HepG2 (cell line): ENCODE results near the gene LAMA5. TPM values are rescaled to one million over a fixed set of nuclear protein-coding genes. Genes with fewer than 3 reads are reported as not detected.
A peak's percentile ranks its signal among the peaks of the same experiment; 100 is the strongest.

Source experiments
- AHR ChIP-seq: IDR thresholded peaks from 2 replicates; pipeline ENCODE4 v1.6.1; 2018; ENCODE audit warnings: missing genetic modification reagents, missing compliant biosample characterization
- CENPT ChIP-seq: sonication (generic); formaldehyde crosslinking; IDR thresholded peaks from 2 replicates; pipeline ENCODE4 v1.8.0; 2022; ENCODE audit warnings: low read depth, mild to moderate bottlenecking, moderate library complexity, missing genetic modification reagents
- GABPA ChIP-seq, 2 experiments: IDR thresholded peaks; 2 replicates each; pipeline ENCODE4 v1.6.1; 2011 to 2016; ENCODE audit warnings: low read depth in 2 of 2, low read length in 1 of 2, missing biosample characterization in 1 of 2, missing genetic modification characterization in 1 of 2
- KLF11 ChIP-seq: IDR thresholded peaks from 2 replicates; pipeline ENCODE4 v1.6.1; 2016; ENCODE audit warnings: missing compliant biosample characterization
- MAF1 ChIP-seq: sonication (generic); formaldehyde crosslinking; IDR thresholded peaks from 2 replicates; pipeline ENCODE4 v1.5.0; 2020; ENCODE audit warnings: missing genetic modification reagents, borderline replicate concordance
- MED8 ChIP-seq: sonication (generic); formaldehyde crosslinking; IDR thresholded peaks from 2 replicates; pipeline ENCODE4 v1.8.1; 2023; ENCODE audit warnings: mild to moderate bottlenecking, missing genetic modification reagents; ENCODE audit not compliant: insufficient replicate concordance
- MYPOP ChIP-seq: sonication (generic); formaldehyde crosslinking; IDR thresholded peaks from 2 replicates; pipeline ENCODE4 v1.8.1; 2023; ENCODE audit warnings: mild to moderate bottlenecking, moderate library complexity, missing genetic modification reagents
- NR0B2 ChIP-seq: sonication (generic); formaldehyde crosslinking; IDR thresholded peaks from 2 replicates; pipeline ENCODE4 v1.4.0; 2020; ENCODE audit warnings: mild to moderate bottlenecking, missing genetic modification reagents
- ONECUT2 ChIP-seq: sonication (generic); formaldehyde crosslinking; IDR thresholded peaks from 2 replicates; pipeline ENCODE4 v1.4.0; 2020; ENCODE audit warnings: missing genetic modification reagents
- PHF21A ChIP-seq: sonication (generic); formaldehyde crosslinking; IDR thresholded peaks from 2 replicates; pipeline ENCODE4 v1.5.0; 2020; ENCODE audit warnings: mild to moderate bottlenecking, missing genetic modification reagents
- SCMH1 ChIP-seq: sonication (generic); formaldehyde crosslinking; IDR thresholded peaks from 2 replicates; pipeline ENCODE4 v1.9.0; 2021; ENCODE audit warnings: missing genetic modification reagents, mild to moderate bottlenecking, borderline replicate concordance
- ZBTB7B ChIP-seq: sonication (generic); formaldehyde crosslinking; IDR thresholded peaks from 2 replicates; pipeline ENCODE4 v1.4.0; 2020; ENCODE audit warnings: missing genetic modification reagents
- ZNF232 ChIP-seq: sonication (generic); formaldehyde crosslinking; IDR thresholded peaks from 2 replicates; pipeline ENCODE4 v1.4.0; 2020; ENCODE audit warnings: missing genetic modification reagents, borderline replicate concordance
- ZNF235 ChIP-seq: sonication (generic); formaldehyde crosslinking; IDR thresholded peaks from 2 replicates; pipeline ENCODE4 v1.8.1; 2023; ENCODE audit warnings: mild to moderate bottlenecking, missing genetic modification reagents, borderline replicate concordance
- ZNF333 ChIP-seq: sonication (generic); formaldehyde crosslinking; IDR thresholded peaks from 2 replicates; pipeline ENCODE4 v1.4.0; 2020; ENCODE audit warnings: mild to moderate bottlenecking, missing genetic modification reagents, borderline replicate concordance
- ZNF557 ChIP-seq: sonication (generic); formaldehyde crosslinking; IDR thresholded peaks from 2 replicates; pipeline ENCODE4 v1.4.0; 2020; ENCODE audit warnings: missing genetic modification reagents
- ZNF619 ChIP-seq: sonication (generic); formaldehyde crosslinking; IDR thresholded peaks from 2 replicates; pipeline ENCODE4 v1.4.0; 2020; ENCODE audit warnings: mild to moderate bottlenecking, missing genetic modification reagents
- ZNF83 ChIP-seq: sonication (generic); formaldehyde crosslinking; IDR thresholded peaks from 2 replicates; pipeline ENCODE4 v1.4.0; 2020; ENCODE audit warnings: missing genetic modification reagents, mild to moderate bottlenecking, borderline replicate concordance
- ZZZ3 ChIP-seq: sonication (generic); formaldehyde crosslinking; IDR thresholded peaks from 2 replicates; pipeline ENCODE4 v1.4.0; 2020; ENCODE audit warnings: missing genetic modification reagents, mild to moderate bottlenecking, borderline replicate concordance
- polyA plus RNA-seq, 8 experiments: library from polyadenylated mRNA; depleted of rRNA in 3 of 8; stranded (reverse) in 7 of 8; unstranded in 1 of 8; fragments of >200 nt; fragmentation: Illumina TruSeq in 4 of 8; extraction: Trizol in 4 of 8; gene quantifications; 2 replicates each; pipeline versions ENCODE4 v1.2.1 to v1.2.3, GENCODE V29; 2011 to 2016; ENCODE audit warnings: low read depth in 4 of 8, missing spikeins in 1 of 8, mixed read lengths in 1 of 8; ENCODE audit not compliant: insufficient read depth in 1 of 8
- total RNA-seq, 5 experiments: library from RNA; depleted of rRNA; stranded (reverse); fragments of >200 nt; fragmentation: Illumina TruSeq; extraction: Trizol; gene quantifications; 2 replicates each; pipeline ENCODE4 v1.2.3, GENCODE V29; 2016; ENCODE audit warnings: low read depth in 1 of 5
- TF ChIP-seq, protein P1 (sequence below): sonication (generic); formaldehyde crosslinking; IDR thresholded peaks from 2 replicates; pipeline ENCODE4 v1.4.0; 2020; ENCODE audit warnings: missing genetic modification reagents
- TF ChIP-seq, protein P2 (sequence below): sonication (generic); formaldehyde crosslinking; IDR thresholded peaks from 2 replicates; pipeline ENCODE4 v1.9.0; 2021; ENCODE audit warnings: missing genetic modification reagents, borderline replicate concordance

LAMA5 gene
- total and polyA plus RNA-seq, 2 of the 13 experiments (the other 11 are each of a cell fraction or from before 2014, with no cell fraction given), result 21.0 to 44.7 TPM

- TF ChIP-seq, protein P1, sequence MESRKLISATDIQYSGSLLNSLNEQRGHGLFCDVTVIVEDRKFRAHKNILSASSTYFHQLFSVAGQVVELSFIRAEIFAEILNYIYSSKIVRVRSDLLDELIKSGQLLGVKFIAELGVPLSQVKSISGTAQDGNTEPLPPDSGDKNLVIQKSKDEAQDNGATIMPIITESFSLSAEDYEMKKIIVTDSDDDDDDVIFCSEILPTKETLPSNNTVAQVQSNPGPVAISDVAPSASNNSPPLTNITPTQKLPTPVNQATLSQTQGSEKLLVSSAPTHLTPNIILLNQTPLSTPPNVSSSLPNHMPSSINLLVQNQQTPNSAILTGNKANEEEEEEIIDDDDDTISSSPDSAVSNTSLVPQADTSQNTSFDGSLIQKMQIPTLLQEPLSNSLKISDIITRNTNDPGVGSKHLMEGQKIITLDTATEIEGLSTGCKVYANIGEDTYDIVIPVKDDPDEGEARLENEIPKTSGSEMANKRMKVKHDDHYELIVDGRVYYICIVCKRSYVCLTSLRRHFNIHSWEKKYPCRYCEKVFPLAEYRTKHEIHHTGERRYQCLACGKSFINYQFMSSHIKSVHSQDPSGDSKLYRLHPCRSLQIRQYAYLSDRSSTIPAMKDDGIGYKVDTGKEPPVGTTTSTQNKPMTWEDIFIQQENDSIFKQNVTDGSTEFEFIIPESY (CRISPR knock-in tag), result 0 out of 2 replicates have a peak, but pooled peaks have one; percentile 19
- peak; percentile 90; the same call in 1 of the 2 replicates for TF ChIP-seq ZNF619 (CRISPR knock-in tag)
- no peak for TF ChIP-seq KLF11 (CRISPR knock-in tag)
- TF ChIP-seq MYPOP (CRISPR knock-in tag), result peak; percentile 49; the same call in 1 of the 2 replicates
- TF ChIP-seq ONECUT2 (CRISPR knock-in tag), result no peak
- TF ChIP-seq NR0B2, result peak; percentile 77; the same call in 1 of the 2 replicates
- TF ChIP-seq SCMH1 (CRISPR knock-in tag), result no peak
- TF ChIP-seq, protein P2, sequence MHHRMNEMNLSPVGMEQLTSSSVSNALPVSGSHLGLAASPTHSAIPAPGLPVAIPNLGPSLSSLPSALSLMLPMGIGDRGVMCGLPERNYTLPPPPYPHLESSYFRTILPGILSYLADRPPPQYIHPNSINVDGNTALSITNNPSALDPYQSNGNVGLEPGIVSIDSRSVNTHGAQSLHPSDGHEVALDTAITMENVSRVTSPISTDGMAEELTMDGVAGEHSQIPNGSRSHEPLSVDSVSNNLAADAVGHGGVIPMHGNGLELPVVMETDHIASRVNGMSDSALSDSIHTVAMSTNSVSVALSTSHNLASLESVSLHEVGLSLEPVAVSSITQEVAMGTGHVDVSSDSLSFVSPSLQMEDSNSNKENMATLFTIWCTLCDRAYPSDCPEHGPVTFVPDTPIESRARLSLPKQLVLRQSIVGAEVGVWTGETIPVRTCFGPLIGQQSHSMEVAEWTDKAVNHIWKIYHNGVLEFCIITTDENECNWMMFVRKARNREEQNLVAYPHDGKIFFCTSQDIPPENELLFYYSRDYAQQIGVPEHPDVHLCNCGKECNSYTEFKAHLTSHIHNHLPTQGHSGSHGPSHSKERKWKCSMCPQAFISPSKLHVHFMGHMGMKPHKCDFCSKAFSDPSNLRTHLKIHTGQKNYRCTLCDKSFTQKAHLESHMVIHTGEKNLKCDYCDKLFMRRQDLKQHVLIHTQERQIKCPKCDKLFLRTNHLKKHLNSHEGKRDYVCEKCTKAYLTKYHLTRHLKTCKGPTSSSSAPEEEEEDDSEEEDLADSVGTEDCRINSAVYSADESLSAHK (CRISPR knock-in tag), result no peak
- no peak for TF ChIP-seq GABPA (IDR thresholded peaks at IDR 0.05; ENCODE audit: low read depth, low read length)
- TF ChIP-seq GABPA (CRISPR knock-in tag; IDR thresholded peaks at IDR 0.05; ENCODE audit: low read depth), result no peak
- 0 out of 2 replicates have a peak, but pooled peaks have one; percentile 28 for TF ChIP-seq ZNF333 (CRISPR knock-in tag)
- no peak for TF ChIP-seq ZNF232 (CRISPR knock-in tag)
- TF ChIP-seq ZNF235 (CRISPR knock-in tag), result 0 out of 2 replicates have a peak, but pooled peaks have one; percentile 72
- TF ChIP-seq AHR (CRISPR knock-in tag), result peak; percentile 75; the same call in 1 of the 2 replicates
- no peak for TF ChIP-seq MED8
- peak; percentile 48; the same call in 1 of the 2 replicates for TF ChIP-seq ZZZ3
- 0 out of 2 replicates have a peak, but pooled peaks have one; percentile 22 for TF ChIP-seq MAF1 (CRISPR knock-in tag)
- no peak for TF ChIP-seq ZNF557
- TF ChIP-seq ZBTB7B (CRISPR knock-in tag), result peak; percentile 61; the same call in 1 of the 2 replicates
- TF ChIP-seq CENPT (CRISPR knock-in tag), result peak; percentile 38; the same call in 1 of the 2 replicates
- peak; percentile 96 for TF ChIP-seq ZNF83 (CRISPR knock-in tag)
- TF ChIP-seq PHF21A (CRISPR knock-in tag), result peak; percentile 45; the same call in 1 of the 2 replicates
These were observed 43.0 kb upstream of the LAMA5 start (continued) for GRCh38 chr20:62409931-62410745.
